GM19025 (cell line): ENCODE results near the gene OIP5.
A peak's percentile ranks its signal among the peaks of the same experiment; 100 is the strongest.
"Not testable (repeated sequence)": the region's sequence is repeated elsewhere in the genome, so short reads cannot be mapped to it uniquely, and the experiment has no call there.

Experiments used
- ATAC-seq: cut with Tn5 transposase; IDR thresholded peaks from one replicate; pipeline ENCODE4 v1.9.1; 2021; ENCODE audit warnings: mild to moderate bottlenecking, low read depth, moderate library complexity; ENCODE audit not compliant: unreplicated experiment

OIP5 gene

DNA sequence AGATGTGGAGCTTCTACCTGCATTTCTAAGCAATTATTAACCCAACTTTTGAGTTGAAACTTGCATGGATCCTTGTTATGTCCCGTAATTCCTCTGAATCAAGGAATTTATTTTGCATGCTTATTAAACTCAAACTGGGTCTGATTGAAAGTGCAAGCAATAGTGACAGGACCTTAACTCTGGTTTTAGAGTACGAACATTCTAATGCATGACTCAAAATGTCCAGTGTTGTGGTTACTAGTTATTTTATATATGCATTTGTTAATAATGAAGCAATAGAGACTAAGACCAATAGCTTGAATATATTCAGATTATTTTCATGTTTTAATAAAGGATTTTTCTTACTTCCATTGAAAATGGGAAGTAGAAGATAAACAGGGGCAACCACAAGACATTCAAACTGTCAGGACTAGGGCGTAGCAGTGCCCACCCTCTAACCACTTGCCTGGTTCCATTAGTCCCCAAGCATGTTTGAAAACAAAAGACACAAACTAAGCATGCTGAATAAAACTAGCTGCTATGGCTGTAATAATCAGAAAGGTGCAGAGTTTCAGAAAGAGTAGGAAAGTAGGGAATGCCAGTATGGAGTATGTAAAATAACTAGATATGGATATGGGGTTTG, 28.1 kb downstream of the OIP5 start:
- no peak for ATAC-seq

DNA sequence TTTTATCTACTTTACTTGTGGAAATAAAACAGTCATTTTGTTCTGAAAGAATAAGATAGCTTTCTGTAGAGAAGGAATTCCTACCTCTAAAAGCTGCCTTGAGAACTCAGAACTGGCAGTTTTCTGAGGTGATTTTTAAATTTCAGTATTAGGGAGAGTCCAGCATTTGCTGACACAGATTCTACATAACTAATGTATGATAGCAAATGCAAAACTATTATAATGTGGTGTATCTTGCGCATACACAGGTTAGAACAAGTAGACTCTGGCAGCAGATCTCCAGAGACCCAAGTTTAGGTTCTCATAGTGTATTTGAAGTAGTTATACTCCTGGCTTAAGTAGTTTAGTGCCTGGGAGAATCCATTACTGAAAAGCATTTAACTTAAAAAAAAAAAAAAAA, 30.8 kb downstream of the OIP5 start:
- no peak for ATAC-seq

GRCh38 chr15:41301139-41301538, 31.3 kb downstream of the OIP5 start:
- ATAC-seq = not testable (repeated sequence)

DNA sequence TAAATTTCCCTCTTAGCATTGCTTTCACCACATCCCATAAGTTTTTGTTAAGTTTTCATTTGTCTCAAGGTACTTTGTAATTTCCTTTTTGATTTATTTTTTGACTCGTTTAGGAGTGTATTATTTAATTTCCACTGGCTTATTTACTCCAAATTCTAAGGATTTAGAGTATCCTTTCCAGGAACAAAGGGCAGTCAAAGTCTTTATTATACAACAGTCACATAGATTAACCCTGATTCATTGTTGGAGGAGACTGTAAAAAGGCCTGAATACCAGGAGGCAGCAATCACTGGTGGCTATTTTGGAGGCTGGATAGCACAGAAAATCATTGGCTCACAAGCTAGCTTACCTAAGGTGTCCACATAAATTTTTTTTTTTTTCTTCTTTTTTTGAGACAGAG, 39.9 kb downstream of the OIP5 start:
- ATAC-seq = no peak

DNA sequence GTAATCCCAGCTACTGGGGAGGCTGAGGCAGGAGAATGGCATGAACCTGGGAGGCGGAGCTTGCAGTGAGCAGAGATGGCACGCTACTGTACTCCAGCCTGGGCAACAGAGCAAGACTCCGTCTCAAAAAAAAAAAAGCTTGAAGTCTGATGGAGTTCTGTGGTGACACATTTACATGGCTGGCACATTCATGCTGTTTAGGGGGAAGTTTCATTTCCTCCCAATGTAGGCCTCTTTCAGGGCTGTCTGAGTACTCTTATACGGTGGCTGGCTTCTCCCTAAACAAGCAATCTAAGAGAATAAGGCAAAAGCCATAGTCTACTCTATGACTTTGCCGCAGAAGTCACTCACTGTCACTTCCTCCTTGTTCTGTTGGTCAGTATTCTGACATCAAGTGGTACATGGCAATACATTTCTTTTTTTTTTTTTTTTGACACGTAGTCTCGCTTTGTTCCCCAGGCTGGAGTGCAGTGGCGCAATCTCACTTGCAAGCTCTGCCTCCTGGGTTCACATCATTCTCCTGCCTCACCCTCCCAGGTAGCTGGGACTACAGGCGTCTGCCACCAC, 41.2 kb downstream of the OIP5 start:
- peak; percentile 76 for ATAC-seq

- ATAC-seq = no peak
These were observed 42.4 kb downstream of the OIP5 start for GRCh38 chr15:41289953-41290352.

DNA sequence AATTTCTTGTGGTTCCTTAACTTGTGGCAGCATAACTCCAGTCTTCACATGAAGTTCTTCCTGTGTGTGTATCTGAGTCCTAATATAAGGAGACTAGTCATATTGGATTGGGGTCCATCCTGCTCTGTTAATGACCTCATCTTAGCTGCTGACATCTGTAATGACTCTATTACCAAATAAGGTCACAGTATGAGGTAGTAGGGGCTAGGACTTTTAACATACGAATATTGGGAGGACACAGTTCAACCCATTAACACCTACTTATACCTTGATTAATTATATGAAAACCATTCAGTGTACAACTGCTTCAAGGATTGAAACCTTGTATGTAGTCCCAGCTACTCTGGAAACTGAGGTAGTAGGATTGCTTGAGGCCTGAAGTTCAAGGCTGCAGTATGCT, 43.9 kb downstream of the OIP5 start:
- no peak for ATAC-seq

GRCh38 chr15:41286665-41287333, 45.6 kb downstream of the OIP5 start:
- ATAC-seq = no peak

DNA sequence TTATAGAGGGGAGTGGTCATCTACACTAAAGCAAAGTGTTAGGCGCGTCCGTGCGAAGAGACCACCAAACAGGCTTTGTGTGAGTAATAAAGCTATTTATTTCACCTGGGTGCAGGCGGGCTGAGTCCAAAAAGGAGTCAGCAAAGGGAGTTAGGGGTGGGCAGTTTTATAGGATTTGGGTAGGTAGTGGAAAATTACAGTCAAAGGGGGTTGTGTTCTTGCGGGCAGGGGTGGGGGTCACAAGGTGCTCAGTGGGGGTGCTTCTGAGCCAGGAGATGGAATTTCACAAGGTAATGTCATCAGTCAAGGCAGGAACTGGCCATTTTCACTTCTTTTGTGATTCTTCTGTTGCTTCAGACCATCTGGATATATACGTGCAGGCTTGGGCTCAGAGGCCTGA, 47.1 kb downstream of the OIP5 start:
- no peak for ATAC-seq

DNA sequence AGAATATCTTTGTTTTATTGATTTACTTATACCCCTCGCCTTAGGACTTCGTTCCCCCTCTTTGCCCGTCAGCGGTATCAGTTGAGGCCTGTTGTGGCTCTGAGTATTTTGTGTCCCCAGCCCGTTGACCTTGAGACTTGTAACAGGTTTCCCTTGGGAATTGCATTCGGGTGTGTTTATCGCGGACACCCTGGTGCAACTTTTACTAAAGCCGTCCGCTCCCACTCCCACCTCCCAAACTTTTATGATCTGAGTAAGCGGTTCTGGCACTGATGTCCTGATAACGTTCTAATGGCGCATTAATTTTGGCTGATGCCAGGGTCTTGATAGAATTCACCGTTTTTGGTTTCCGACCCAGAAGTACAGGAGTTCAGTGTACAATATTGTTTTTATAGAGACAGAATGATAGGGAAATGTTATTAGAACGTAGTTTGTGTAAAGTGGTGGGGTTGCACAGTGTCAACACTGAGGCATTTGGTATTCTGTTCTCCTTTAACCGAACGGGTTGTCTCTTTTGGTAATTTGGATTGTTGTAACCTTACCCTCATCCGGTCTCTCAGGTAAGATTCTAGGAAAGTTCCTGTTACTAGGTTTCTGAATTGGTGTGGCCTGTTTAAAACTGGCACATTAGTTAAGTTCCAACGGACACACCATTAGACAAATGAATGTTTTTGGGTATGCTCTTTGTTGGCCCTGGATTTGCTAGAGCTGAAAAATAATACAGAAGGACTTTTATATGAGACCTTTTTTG, 47.8 kb downstream of the OIP5 start:
- ATAC-seq = no peak

DNA sequence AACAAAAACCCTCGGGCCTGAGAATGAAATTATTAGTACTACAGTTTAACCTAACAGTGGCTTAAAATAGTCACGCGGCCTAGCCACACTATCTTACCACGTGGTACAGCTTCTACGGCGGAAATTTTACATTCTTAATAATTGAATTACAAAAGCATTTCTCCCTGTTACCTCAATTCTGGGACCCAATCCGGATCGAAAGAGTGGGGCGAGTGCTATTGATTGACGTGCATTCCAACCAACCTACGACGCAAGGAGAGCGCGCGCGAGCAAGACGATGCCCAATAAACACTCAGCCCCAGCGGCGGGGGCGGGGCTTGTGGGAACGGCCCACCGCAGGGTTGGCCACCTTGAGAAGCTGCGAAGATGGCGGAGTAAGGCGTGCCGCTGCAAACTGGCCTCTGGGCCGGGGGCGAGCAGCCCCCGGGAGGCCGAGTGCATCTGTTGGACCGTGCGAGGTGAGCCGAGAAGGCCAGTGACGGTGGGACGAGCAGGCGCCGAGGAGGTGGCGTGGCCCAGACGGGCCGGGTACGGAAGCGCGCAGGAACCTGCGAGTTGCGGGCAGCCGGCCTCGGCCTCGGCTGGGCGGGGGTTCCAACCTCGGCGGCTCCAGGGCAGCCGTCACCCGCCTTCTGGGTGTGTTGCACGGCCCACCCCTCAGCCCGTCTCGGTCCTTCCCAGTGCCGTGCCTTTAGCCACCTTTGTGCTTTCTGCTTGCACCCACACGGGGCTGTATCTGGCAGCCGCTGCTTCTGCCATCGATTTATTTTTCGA, 48.6 kb downstream of the OIP5 start:
- ATAC-seq = peak; percentile 95

GRCh38 chr15:41282980-41283652, 49.3 kb downstream of the OIP5 start:
- not testable (repeated sequence) for ATAC-seq

DNA sequence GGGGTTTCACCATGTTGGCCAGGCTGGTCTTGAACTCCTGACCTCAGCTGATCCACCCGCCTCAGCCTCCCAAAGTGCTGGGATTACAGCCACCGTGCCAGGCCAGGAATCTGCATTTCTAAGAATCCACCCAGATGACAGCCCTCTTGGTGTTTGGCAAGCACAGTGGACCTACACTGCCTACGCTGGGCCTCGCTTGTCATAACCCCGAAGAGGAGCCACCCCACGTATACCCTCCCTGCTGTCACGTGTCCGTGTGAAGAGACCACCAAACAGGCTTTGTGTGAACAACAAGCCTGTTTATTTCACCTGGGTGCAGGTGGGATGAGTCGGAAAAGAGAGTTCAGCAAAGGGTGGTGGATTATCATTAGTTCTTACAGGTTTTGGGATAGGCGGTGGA, 50.0 kb downstream of the OIP5 start:
- not testable (repeated sequence) for ATAC-seq

GRCh38 chr15:41281236-41281635, 51.2 kb downstream of the OIP5 start:
- ATAC-seq = no peak

GRCh38 chr15:41279535-41280283, 52.7 kb downstream of the OIP5 start:
- no peak for ATAC-seq

GRCh38 chr15:41278319-41278718, 54.1 kb downstream of the OIP5 start:
- no peak for ATAC-seq

- no peak for ATAC-seq
These were observed 55.6 kb downstream of the OIP5 start for GRCh38 chr15:41276831-41277230.

- ATAC-seq = no peak
These were observed 62.5 kb downstream of the OIP5 start for GRCh38 chr15:41269887-41270286.

DNA sequence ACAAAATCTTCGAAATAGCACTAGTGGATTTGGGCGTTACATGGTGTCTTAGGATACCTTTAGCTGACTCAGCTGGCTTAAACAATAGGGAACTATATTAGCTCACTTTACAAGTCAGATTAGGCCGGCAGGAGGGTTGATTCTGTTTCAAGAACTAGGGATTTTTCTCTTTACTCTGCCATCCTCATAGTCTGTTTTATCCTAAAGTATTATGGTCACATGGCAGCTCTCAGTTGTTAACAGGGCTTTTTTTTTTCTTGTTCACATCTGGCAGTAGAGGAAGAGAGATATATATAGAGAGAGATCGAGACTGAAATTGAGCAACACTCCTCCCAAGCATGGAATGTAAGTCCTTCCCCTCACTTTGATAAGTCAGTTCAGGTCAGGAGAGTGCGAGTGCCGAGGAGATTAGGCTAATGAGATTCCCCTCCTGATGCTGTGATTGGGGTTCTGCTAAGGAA, 68.5 kb downstream of the OIP5 start:
- no peak for ATAC-seq
